GM15510 (cell line): ENCODE measurements around the gene MCC.

ENCODE experiments used
- POLR2A ChIP-seq: IDR thresholded peaks from 3 replicates; pipeline ENCODE4 v1.6.1; 2011; ENCODE audit warnings: borderline replicate concordance; ENCODE audit not compliant: insufficient read length; ENCODE audit errors: extremely low read depth

The MCC gene

GRCh38 chr5:113183694-113184093 lies 304.6 kb downstream of the MCC start:
- TF ChIP-seq POLR2A, result no peak

GRCh38 chr5:113182658-113183344 lies 305.5 kb downstream of the MCC start:
- TF ChIP-seq POLR2A, result no peak

GRCh38 chr5:113181853-113182490 lies 306.3 kb downstream of the MCC start:
- TF ChIP-seq POLR2A, result no peak

- no peak for TF ChIP-seq POLR2A
Measured at GRCh38 chr5:113181409-113181808, 306.8 kb downstream of the MCC start.

- TF ChIP-seq POLR2A, result no peak
Measured at GRCh38 chr5:113179156-113179555, 309.1 kb downstream of the MCC start.

GRCh38 chr5:113178073-113178779 lies 310.0 kb downstream of the MCC start:
- no peak for TF ChIP-seq POLR2A

GRCh38 chr5:113177225-113177624 lies 311.0 kb downstream of the MCC start:
- no peak for TF ChIP-seq POLR2A

GRCh38 chr5:113176734-113177133 lies 311.5 kb downstream of the MCC start:
- no peak for TF ChIP-seq POLR2A

GRCh38 chr5:113176196-113176595 lies 312.1 kb downstream of the MCC start:
- TF ChIP-seq POLR2A, result no peak

- TF ChIP-seq POLR2A, result no peak
Measured at GRCh38 chr5:113172231-113172826, 315.9 kb downstream of the MCC start.

- TF ChIP-seq POLR2A, result no peak
Measured at GRCh38 chr5:113171520-113171919, 316.7 kb downstream of the MCC start.

- TF ChIP-seq POLR2A, result no peak
Measured at GRCh38 chr5:113170707-113171106, 317.5 kb downstream of the MCC start.

- no peak for TF ChIP-seq POLR2A
Measured at GRCh38 chr5:113169720-113170119, 318.5 kb downstream of the MCC start.

- TF ChIP-seq POLR2A, result no peak
Measured at GRCh38 chr5:113167985-113168384, 320.3 kb downstream of the MCC start.

- TF ChIP-seq POLR2A, result no peak
Measured at GRCh38 chr5:113166852-113167366, 321.3 kb downstream of the MCC start.
